Smooth muscle cell (in vitro differentiated cells): ENCODE measurements around the gene DNAH17. TPM values are rescaled to one million over a fixed set of nuclear protein-coding genes. Genes with fewer than 3 reads are reported as not detected.

Experiments
- DNase-seq: peaks from one replicate; lab custom pipeline; 2025; ENCODE audit not compliant: unreplicated experiment; lab: John Stamatoyannopoulos, UW
- H2AFZ ChIP-seq: fragments of 200-600 bp; sonication (generic); 2 replicates; pipeline ENCODE4 v1.6.0; 2016; ENCODE audit warnings: antibody characterized with exemption, low read depth, mild to moderate bottlenecking
- H3F3A ChIP-seq: fragments of 200-600 bp; sonication (generic); 2 replicates; pipeline ENCODE4 v1.6.0; 2017; ENCODE audit warnings: antibody characterized with exemption, low read depth
- H3K27ac ChIP-seq: fragments of 200-600 bp; sonication (generic); 2 replicates; pipeline ENCODE4 v1.5.1; 2016; ENCODE audit warnings: low read depth, mild to moderate bottlenecking
- H3K27me3 ChIP-seq: fragments of 200-600 bp; sonication (generic); 2 replicates; pipeline ENCODE4 v1.6.1; 2016; ENCODE audit warnings: low read depth, mild to moderate bottlenecking
- H3K36me3 ChIP-seq: fragments of 200-600 bp; sonication (generic); 2 replicates; pipeline ENCODE4 v1.5.1; 2016; ENCODE audit warnings: low read depth
- H3K4me1 ChIP-seq: fragments of 200-600 bp; sonication (generic); 2 replicates; pipeline ENCODE4 v1.5.1; 2016; ENCODE audit warnings: low read depth
- H3K4me2 ChIP-seq: fragments of 200-600 bp; sonication (generic); 2 replicates; pipeline ENCODE4 v1.6.0; 2016; ENCODE audit warnings: mild to moderate bottlenecking
- H3K4me3 ChIP-seq: fragments of 200-600 bp; sonication (generic); 2 replicates; pipeline ENCODE4 v1.5.1; 2016; ENCODE audit warnings: mild to moderate bottlenecking
- H3K79me2 ChIP-seq: fragments of 200-600 bp; sonication (generic); 2 replicates; pipeline ENCODE4 v1.6.0; 2016; ENCODE audit warnings: low read depth, mild to moderate bottlenecking
- H3K9ac ChIP-seq: fragments of 200-600 bp; sonication (generic); 2 replicates; pipeline ENCODE4 v1.6.0; 2016; ENCODE audit warnings: low read depth
- H3K9me3 ChIP-seq: fragments of 200-600 bp; sonication (generic); replicated peaks from 2 replicates; pipeline ENCODE4 v1.5.1; 2016; ENCODE audit warnings: low read depth
- H4K20me1 ChIP-seq: fragments of 200-600 bp; sonication (generic); 2 replicates; pipeline ENCODE4 v1.6.0; 2016; ENCODE audit warnings: low read depth
- CTCF ChIP-seq: fragments of 200-600 bp; sonication (generic); IDR thresholded peaks from 2 replicates; pipeline ENCODE4 v1.5.1; 2017; ENCODE audit warnings: borderline replicate concordance, mild to moderate bottlenecking, antibody characterized with exemption; ENCODE audit not compliant: insufficient read depth, poor library complexity, severe bottlenecking
- WGBS: methylation state at CpG from one replicate; pipeline ENCODE4 v1.1.7; 2016; ENCODE audit warnings: low lambda C conversion rate; 5-methylcytosine and 5-hydroxymethylcytosine counted together
- polyA plus RNA-seq: library from polyadenylated mRNA; unstranded; fragments of >200 nt; fragmentation: Nextera tagmentation; extraction: Ambion mirVana; gene quantifications from 2 replicates; pipeline ENCODE4 v1.2.1, GENCODE V29; 2016
- total RNA-seq: library from RNA; depleted of rRNA; stranded (reverse); fragments of >200 nt; gene quantifications from 2 replicates; pipeline ENCODE4 v1.2.3, GENCODE V29; 2014

Gene DNAH17
- total and polyA plus RNA-seq, 2 experiments from 2014 or later: 0.18 to 0.98 TPM

GRCh38 chr17:78558181-78558850 is 18.9 kb downstream of the DNAH17 start:
- Histone ChIP-seq H3K4me2 (no peak overlapping the region), H3K9me3 (no peaks in the 10 kb centered on the region), H3K79me2 (no peaks in the 10 kb centered on the region), H3K36me3 (no peaks in the 10 kb centered on the region), H3K4me3 (no peak overlapping the region), H3K4me1 (no peaks in the 10 kb centered on the region), H3K27me3 (no peaks in the 10 kb centered on the region), H3K9ac (peak overlapping the region; percentile 12), H4K20me1 (no peaks in the 10 kb centered on the region), H3F3A (no peaks in the 10 kb centered on the region), H3K27ac (peak overlapping the region; percentile 60), H2AFZ (no peak overlapping the region)
- no peak for DNase-seq
- WGBS: 85% methylated on average over 10 of the region's 10 CpGs
- no peak for TF ChIP-seq CTCF

- Histone ChIP-seq H4K20me1 (no peaks in the 10 kb centered on the region), H3K9ac (peak overlapping the region; percentile 12), H3K4me3 (no peak overlapping the region), H3K79me2 (no peaks in the 10 kb centered on the region), H3K36me3 (no peaks in the 10 kb centered on the region), H3K4me1 (no peaks in the 10 kb centered on the region), H3F3A (no peaks in the 10 kb centered on the region), H3K9me3 (no peaks in the 10 kb centered on the region), H2AFZ (no peak overlapping the region), H3K4me2 (no peak overlapping the region), H3K27me3 (no peaks in the 10 kb centered on the region), H3K27ac (peak overlapping the region; percentile 60)
- TF ChIP-seq CTCF: no peak
- WGBS: 8% methylated on average over 2 of the region's 2 CpGs
- DNase-seq: no peak
Observed at GRCh38 chr17:78557598-78558039, 19.6 kb downstream of the DNAH17 start.

- Histone ChIP-seq H3K4me3 (no peak overlapping the region), H3K4me2 (no peak overlapping the region), H3K9me3 (no peaks in the 10 kb centered on the region), H3K27me3 (no peaks in the 10 kb centered on the region), H3F3A (no peaks in the 10 kb centered on the region), H3K4me1 (no peaks in the 10 kb centered on the region), H3K36me3 (no peaks in the 10 kb centered on the region), H2AFZ (no peak overlapping the region), H3K27ac (peak overlapping the region; percentile 60), H3K9ac (no peak overlapping the region), H4K20me1 (no peaks in the 10 kb centered on the region), H3K79me2 (no peaks in the 10 kb centered on the region)
- no peak for DNase-seq
- 97% methylated on average over 11 of the region's 11 CpGs for WGBS
- no peak for TF ChIP-seq CTCF
Observed at GRCh38 chr17:78556812-78557211, 20.4 kb downstream of the DNAH17 start.
